Pulmonary artery endothelial cell (primary cell): ENCODE data around the gene C14orf93. TPM values are rescaled to one million over a fixed set of nuclear protein-coding genes. Genes with fewer than 3 reads are reported as not detected.
"Not testable (repeated sequence)": the region's sequence is repeated elsewhere in the genome, so short reads cannot be mapped to it uniquely, and the experiment has no call there.

Experiments
- DNase-seq: peaks from one replicate; pipeline ENCODE4 v3.0.0-alpha.2; 2011; ENCODE audit warnings: low read depth, low spot score
- total RNA-seq: library from RNA; depleted of rRNA; stranded (reverse); fragments of >200 nt; gene quantifications from 2 replicates; pipeline ENCODE4 v1.2.3, GENCODE V29; 2014

C14orf93 gene
- total RNA-seq, 1 donor from 2014 or later: 7.5 TPM

GRCh38 chr14:23021434-23021833 lies 11.5 kb upstream of the C14orf93 start:
- DNase-seq: no peak

- DNase-seq: no peak
These were observed 10.5 kb upstream of the C14orf93 start for GRCh38 chr14:23020143-23021128.

- DNase-seq: no peak
These were observed 8.2 kb upstream of the C14orf93 start for GRCh38 chr14:23018107-23018506.

- DNase-seq: no peak
These were observed 7.1 kb upstream of the C14orf93 start for GRCh38 chr14:23017091-23017490.

- DNase-seq: no peak
These were observed 5.7 kb upstream of the C14orf93 start for GRCh38 chr14:23015618-23016017.

- DNase-seq: not testable (repeated sequence)
These were observed 3.8 kb upstream of the C14orf93 start for GRCh38 chr14:23013749-23014054.

- DNase-seq: no peak
These were observed 3.3 kb upstream of the C14orf93 start for GRCh38 chr14:23013054-23013748.

GRCh38 chr14:23009483-23009938 lies 432 bp downstream of the C14orf93 start:
- no peak for DNase-seq

GRCh38 chr14:23008831-23009230 lies 1.1 kb downstream of the C14orf93 start:
- DNase-seq: no peak

GRCh38 chr14:23006544-23007419 lies 3.2 kb downstream of the C14orf93 start:
- peak; percentile 90 for DNase-seq

GRCh38 chr14:23006188-23006534 lies 3.8 kb downstream of the C14orf93 start:
- no peak for DNase-seq

- DNase-seq: no peak
These were observed 4.3 kb downstream of the C14orf93 start for GRCh38 chr14:23005451-23006187.

GRCh38 chr14:23004274-23004673 lies 5.7 kb downstream of the C14orf93 start:
- DNase-seq: not testable (repeated sequence)

GRCh38 chr14:23002592-23002991 lies 7.4 kb downstream of the C14orf93 start:
- no peak for DNase-seq

- DNase-seq: no peak
These were observed 9.1 kb downstream of the C14orf93 start for GRCh38 chr14:23000860-23001259.

GRCh38 chr14:22998329-22999012 lies 11.5 kb downstream of the C14orf93 start:
- no peak for DNase-seq

GRCh38 chr14:22997676-22998323 lies 12.1 kb downstream of the C14orf93 start:
- no peak for DNase-seq

GRCh38 chr14:22996768-22997654 lies 12.9 kb downstream of the C14orf93 start:
- no peak for DNase-seq
